Mesothelial cell of epicardium (in vitro differentiated cells): ENCODE data around the gene LIME1. TPM values are rescaled to one million over a fixed set of nuclear protein-coding genes. Genes with fewer than 3 reads are reported as not detected.
A peak's percentile ranks its signal among the peaks of the same experiment; 100 is the strongest.

Experiments used
- DNase-seq, 2 experiments: peaks; one replicate each; pipeline ENCODE4 v3.0.0; 2021; ENCODE audit warnings: low spot score in 2 of 2; ENCODE audit not compliant: unreplicated experiment in 2 of 2
- H3K27ac Mint-ChIP-seq: 2 replicates; pipeline ENCODE4 v1.8.0; 2021; ENCODE audit warnings: mixed read lengths
- H3K27me3 Mint-ChIP-seq: 2 replicates; pipeline ENCODE4 v1.8.0; 2021; ENCODE audit warnings: low read depth, mixed read lengths
- H3K36me3 Mint-ChIP-seq: 2 replicates; pipeline ENCODE4 v1.8.0; 2021; ENCODE audit warnings: mixed read lengths
- H3K4me1 Mint-ChIP-seq: 2 replicates; pipeline ENCODE4 v1.8.0; 2021; ENCODE audit warnings: mixed read lengths
- H3K4me3 Mint-ChIP-seq: 2 replicates; pipeline ENCODE4 v1.8.0; 2021; ENCODE audit warnings: mild to moderate bottlenecking, moderate library complexity, mixed read lengths
- H3K9me3 Mint-ChIP-seq: 2 replicates; pipeline ENCODE4 v1.8.0; 2021; ENCODE audit warnings: mixed read lengths
- CTCF ChIP-seq: fragments of 200-600 bp; sonication (generic); IDR thresholded peaks from one replicate; pipeline ENCODE4 v1.5.0; 2021; ENCODE audit warnings: antibody characterized with exemption; ENCODE audit not compliant: unreplicated experiment
- total RNA-seq: library from RNA; stranded (reverse); gene quantifications from 3 replicates; pipeline ENCODE4 v1.2.1, GENCODE V29; 2021

The LIME1 gene
- total RNA-seq, 1 donor from 2014 or later: 18.4 TPM

GRCh38 chr20:63690003-63690897, 46.2 kb upstream of the LIME1 start:
- H3K4me1 Mint-ChIP-seq: no peaks in the 10 kb centered on the region
- H3K4me3 Mint-ChIP-seq: no peak overlapping the region
- TF ChIP-seq CTCF: no peak
- no peaks in the 10 kb centered on the region for H3K27me3 Mint-ChIP-seq
- no peak overlapping the region for H3K27ac Mint-ChIP-seq
- no peaks in the 10 kb centered on the region for H3K9me3 Mint-ChIP-seq
- H3K36me3 Mint-ChIP-seq: peaks cover 7% of the 10 kb centered on the region
- DNase-seq: no peak

- Mint-ChIP-seq H3K4me3 (no peak overlapping the region), H3K4me1 (no peaks in the 10 kb centered on the region), H3K27ac (no peak overlapping the region), H3K27me3 (no peaks in the 10 kb centered on the region), H3K9me3 (no peaks in the 10 kb centered on the region), H3K36me3 (peaks cover 7% of the 10 kb centered on the region)
- no peak for TF ChIP-seq CTCF
- DNase-seq: no peak
Measured at GRCh38 chr20:63690898-63691710, 45.4 kb upstream of the LIME1 start.

GRCh38 chr20:63691711-63692435, 44.6 kb upstream of the LIME1 start:
- Mint-ChIP-seq H3K9me3 (no peaks in the 10 kb centered on the region), H3K36me3 (peaks cover 7% of the 10 kb centered on the region), H3K27ac (no peak overlapping the region), H3K4me3 (no peak overlapping the region), H3K27me3 (no peaks in the 10 kb centered on the region), H3K4me1 (no peaks in the 10 kb centered on the region)
- TF ChIP-seq CTCF: no peak
- DNase-seq: no peak

- Mint-ChIP-seq H3K27ac (peak overlapping the region; percentile 50), H3K4me1 (no peaks in the 10 kb centered on the region), H3K36me3 (peaks cover 7% of the 10 kb centered on the region), H3K4me3 (no peak overlapping the region), H3K9me3 (no peaks in the 10 kb centered on the region), H3K27me3 (no peaks in the 10 kb centered on the region)
- no peak for TF ChIP-seq CTCF
- DNase-seq: no peak
Measured at GRCh38 chr20:63692436-63693082, 43.9 kb upstream of the LIME1 start.

GRCh38 chr20:63693083-63693732, 43.3 kb upstream of the LIME1 start:
- no peak for DNase-seq
- Mint-ChIP-seq H3K4me1 (no peaks in the 10 kb centered on the region), H3K9me3 (no peaks in the 10 kb centered on the region), H3K4me3 (no peak overlapping the region), H3K27ac (no peak overlapping the region), H3K36me3 (peaks cover 7% of the 10 kb centered on the region), H3K27me3 (no peaks in the 10 kb centered on the region)
- TF ChIP-seq CTCF: no peak
